ENCODE data around the gene SLC25A53. TPM values are rescaled to one million over a fixed set of nuclear protein-coding genes. Genes with fewer than 3 reads are reported as not detected.

SLC25A53 gene
- total and polyA plus RNA-seq, 10 of the 15 experiments (the other 5 are each of a cell fraction or from before 2014, with no cell fraction given): 4.1 to 11.4 (median 7.6) TPM

DNA sequence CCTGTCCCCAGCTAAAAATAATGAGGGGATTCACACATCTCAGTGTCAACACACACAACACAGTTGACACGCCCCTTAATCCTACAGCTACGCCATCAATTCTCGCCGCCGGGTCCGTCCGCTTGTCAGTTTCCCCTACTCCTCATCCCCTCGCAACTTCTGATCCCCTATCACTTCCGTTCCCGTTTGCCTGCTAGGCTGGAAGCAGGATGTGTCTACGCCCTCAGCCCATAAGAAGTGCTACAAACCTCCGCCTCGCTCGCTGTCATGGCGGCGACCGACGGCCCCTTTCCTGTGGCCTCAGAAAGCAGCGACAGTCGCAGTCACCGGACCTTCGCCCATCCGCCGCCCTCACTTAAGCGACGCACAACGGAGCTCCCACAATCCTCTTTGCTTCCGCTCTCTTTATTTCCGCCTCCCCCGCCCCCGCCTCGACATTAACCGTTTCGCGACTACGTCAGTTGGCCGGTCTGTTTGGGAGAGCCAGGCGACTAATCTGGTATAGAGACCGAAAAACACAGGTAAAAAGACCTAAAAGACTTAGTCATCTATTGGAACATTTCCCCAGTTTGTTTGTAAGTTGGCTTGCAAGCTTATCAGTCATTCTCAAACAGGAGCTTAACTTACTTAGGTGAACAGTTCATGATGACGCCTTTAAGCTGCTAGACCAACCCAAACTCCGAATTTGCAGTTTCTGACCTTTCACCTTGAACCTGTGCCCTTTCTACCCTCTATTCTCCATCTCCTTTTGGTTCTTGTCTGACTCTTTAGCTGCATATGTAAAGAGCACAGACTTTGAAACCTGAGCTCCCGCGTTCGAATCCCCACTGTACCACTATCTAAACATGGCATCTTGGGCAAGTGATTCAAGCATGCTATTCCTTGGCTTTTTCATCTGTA lies at the start of gene SLC25A53 (continued):
- TF ChIP-seq, protein P1, sequence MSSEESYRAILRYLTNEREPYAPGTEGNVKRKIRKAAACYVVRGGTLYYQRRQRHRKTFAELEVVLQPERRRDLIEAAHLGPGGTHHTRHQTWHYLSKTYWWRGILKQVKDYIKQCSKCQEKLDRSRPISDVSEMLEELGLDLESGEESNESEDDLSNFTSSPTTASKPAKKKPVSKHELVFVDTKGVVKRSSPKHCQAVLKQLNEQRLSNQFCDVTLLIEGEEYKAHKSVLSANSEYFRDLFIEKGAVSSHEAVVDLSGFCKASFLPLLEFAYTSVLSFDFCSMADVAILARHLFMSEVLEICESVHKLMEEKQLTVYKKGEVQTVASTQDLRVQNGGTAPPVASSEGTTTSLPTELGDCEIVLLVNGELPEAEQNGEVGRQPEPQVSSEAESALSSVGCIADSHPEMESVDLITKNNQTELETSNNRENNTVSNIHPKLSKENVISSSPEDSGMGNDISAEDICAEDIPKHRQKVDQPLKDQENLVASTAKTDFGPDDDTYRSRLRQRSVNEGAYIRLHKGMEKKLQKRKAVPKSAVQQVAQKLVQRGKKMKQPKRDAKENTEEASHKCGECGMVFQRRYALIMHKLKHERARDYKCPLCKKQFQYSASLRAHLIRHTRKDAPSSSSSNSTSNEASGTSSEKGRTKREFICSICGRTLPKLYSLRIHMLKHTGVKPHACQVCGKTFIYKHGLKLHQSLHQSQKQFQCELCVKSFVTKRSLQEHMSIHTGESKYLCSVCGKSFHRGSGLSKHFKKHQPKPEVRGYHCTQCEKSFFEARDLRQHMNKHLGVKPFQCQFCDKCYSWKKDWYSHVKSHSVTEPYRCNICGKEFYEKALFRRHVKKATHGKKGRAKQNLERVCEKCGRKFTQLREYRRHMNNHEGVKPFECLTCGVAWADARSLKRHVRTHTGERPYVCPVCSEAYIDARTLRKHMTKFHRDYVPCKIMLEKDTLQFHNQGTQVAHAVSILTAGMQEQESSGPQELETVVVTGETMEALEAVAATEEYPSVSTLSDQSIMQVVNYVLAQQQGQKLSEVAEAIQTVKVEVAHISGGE (CRISPR knock-in tag; IDR thresholded peaks at IDR 0.05): peak; percentile 90
- TF ChIP-seq POLR2AphosphoS5 (IDR thresholded peaks at IDR 0.05; ENCODE audit: low read length): peak; percentile 62
- TF ChIP-seq DPF2 (IDR thresholded peaks at IDR 0.05): 0 out of 2 replicates have a peak, but pooled peaks have one; percentile 33
- peak; percentile 27; the same call in 1 of the 2 replicates for TF ChIP-seq RAD51 (IDR thresholded peaks at IDR 0.05)
- TF ChIP-seq FOXK2 (IDR thresholded peaks at IDR 0.05): no peak
- TF ChIP-seq, protein P2, sequence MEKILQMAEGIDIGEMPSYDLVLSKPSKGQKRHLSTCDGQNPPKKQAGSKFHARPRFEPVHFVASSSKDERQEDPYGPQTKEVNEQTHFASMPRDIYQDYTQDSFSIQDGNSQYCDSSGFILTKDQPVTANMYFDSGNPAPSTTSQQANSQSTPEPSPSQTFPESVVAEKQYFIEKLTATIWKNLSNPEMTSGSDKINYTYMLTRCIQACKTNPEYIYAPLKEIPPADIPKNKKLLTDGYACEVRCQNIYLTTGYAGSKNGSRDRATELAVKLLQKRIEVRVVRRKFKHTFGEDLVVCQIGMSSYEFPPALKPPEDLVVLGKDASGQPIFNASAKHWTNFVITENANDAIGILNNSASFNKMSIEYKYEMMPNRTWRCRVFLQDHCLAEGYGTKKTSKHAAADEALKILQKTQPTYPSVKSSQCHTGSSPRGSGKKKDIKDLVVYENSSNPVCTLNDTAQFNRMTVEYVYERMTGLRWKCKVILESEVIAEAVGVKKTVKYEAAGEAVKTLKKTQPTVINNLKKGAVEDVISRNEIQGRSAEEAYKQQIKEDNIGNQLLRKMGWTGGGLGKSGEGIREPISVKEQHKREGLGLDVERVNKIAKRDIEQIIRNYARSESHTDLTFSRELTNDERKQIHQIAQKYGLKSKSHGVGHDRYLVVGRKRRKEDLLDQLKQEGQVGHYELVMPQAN (conservative IDR thresholded peaks at IDR 0.05): 0 out of 2 replicates have a peak, but pooled peaks have one; percentile 19
- peak; percentile 80 for TF ChIP-seq RELA (IDR thresholded peaks at IDR 0.05; ENCODE audit: borderline replicate concordance, partially characterized antibody)
- no peak for TF ChIP-seq ZSCAN29 (IDR thresholded peaks at IDR 0.05)
- peak in 1 of 2 experiments; percentile 55; a peak in 1 of 4 replicates for TF ChIP-seq ETV6 (conservative IDR thresholded peaks at IDR 0.05 in 1 of 2, IDR thresholded peaks at IDR 0.05 in 1 of 2; ENCODE audit: borderline replicate concordance in 1 of 2, low read depth in 1 of 2)
- peak; percentile 79 for TF ChIP-seq LARP7 (IDR thresholded peaks at IDR 0.05)
- peak; percentile 45 for TF ChIP-seq MEF2B (IDR thresholded peaks at IDR 0.05; ENCODE audit: partially characterized antibody, poor library complexity, severe bottlenecking)
- TF ChIP-seq ZNF384 (IDR thresholded peaks at IDR 0.05; ENCODE audit: borderline replicate concordance, low read depth, low read length): no peak
- TF ChIP-seq BCL11A (IDR thresholded peaks at IDR 0.05; ENCODE audit: low read depth, low read length): no peak
- no peak for TF ChIP-seq HDAC6 (IDR thresholded peaks at IDR 0.05; ENCODE audit: unreplicated experiment)
- TF ChIP-seq, protein P3, sequence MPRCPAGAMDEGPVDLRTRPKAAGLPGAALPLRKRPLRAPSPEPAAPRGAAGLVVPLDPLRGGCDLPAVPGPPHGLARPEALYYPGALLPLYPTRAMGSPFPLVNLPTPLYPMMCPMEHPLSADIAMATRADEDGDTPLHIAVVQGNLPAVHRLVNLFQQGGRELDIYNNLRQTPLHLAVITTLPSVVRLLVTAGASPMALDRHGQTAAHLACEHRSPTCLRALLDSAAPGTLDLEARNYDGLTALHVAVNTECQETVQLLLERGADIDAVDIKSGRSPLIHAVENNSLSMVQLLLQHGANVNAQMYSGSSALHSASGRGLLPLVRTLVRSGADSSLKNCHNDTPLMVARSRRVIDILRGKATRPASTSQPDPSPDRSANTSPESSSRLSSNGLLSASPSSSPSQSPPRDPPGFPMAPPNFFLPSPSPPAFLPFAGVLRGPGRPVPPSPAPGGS (IDR thresholded peaks at IDR 0.05; ENCODE audit: borderline replicate concordance, insufficient read depth, low read depth, low read length, poor library complexity, severe bottlenecking): no peak
- no peak for TF ChIP-seq NR2C2 (IDR thresholded peaks at IDR 0.05; ENCODE audit: borderline replicate concordance, control insufficient read depth, insufficient read length, low read depth)
- TF ChIP-seq ZNF207 (IDR thresholded peaks at IDR 0.05; ENCODE audit: borderline replicate concordance): 0 out of 2 replicates have a peak, but pooled peaks have one; percentile 22

Measured in GM12878 (cell line).